Stimulated activated CD4-positive, alpha-beta T cell treated with anti-CD3 and anti-CD28 coated beads, Interleukin-4, amount 100 ng/mL, for 1 hour (primary cell): ENCODE results near the gene CLEC2D.
"Not testable (repeated sequence)": the region's sequence is repeated elsewhere in the genome, so short reads cannot be mapped to it uniquely, and the experiment has no call there.

Experiments
- DNase-seq: peaks from one replicate; pipeline ENCODE4 v3.0.0-alpha.2; 2020

The CLEC2D gene

DNA sequence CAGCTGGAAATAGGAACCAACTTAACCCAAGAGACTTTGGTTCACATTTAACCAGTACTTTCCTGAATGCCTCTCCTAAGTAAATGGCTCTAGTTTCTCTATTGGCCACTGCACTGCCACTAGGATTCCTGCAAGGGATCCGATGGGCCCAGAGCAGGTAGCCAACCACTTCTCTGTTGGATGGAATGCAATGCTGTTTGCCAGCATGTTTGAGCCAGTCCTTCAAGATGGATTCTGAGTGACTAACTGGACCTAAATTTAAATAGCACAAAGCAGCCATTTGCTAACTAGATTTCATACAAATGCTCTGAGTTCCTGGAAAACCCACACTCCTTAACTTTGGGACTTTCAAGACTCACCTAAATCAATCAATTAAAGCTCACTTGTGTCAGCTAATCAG is 9.5 kb upstream of the CLEC2D start:
- no peak for DNase-seq

DNA sequence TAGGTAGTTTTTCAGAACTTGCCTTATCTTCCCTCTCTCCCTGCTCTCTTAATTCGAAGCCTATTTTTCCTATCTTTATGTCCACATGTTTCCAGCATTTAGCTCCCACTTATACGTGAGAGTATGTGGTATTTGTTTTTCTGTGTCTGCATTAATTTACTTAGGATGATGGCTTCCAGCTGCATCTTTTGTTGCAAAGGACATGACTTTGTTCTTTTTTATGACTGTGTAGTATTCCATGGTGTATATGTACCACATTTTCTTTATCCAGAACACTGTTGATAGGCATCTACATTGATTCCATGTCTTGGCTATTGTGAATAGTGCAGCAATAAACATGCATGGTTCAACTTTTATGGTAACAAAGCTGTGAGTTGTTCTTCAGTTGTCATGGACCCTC is 7.8 kb upstream of the CLEC2D start:
- no peak for DNase-seq

DNA sequence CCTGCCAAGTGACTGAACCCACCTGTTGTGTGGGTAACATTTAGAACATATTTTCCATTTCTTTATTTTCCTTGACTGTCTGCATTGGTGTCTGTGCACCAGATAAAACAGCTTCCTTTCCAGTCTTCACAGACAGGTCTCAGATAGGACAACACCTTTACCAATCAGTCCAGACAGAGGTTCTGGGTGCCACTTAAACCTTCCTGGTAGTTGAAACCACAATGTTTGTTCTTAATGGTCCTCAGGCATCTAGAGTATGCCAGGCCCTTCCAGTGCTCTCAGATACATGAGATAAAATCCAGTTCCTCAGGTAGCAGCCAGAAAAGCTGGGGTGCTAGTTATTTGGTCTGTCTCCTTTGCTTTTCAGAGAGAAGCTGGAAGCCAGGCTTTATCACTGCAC is 7.0 kb upstream of the CLEC2D start:
- DNase-seq: no peak

DNA sequence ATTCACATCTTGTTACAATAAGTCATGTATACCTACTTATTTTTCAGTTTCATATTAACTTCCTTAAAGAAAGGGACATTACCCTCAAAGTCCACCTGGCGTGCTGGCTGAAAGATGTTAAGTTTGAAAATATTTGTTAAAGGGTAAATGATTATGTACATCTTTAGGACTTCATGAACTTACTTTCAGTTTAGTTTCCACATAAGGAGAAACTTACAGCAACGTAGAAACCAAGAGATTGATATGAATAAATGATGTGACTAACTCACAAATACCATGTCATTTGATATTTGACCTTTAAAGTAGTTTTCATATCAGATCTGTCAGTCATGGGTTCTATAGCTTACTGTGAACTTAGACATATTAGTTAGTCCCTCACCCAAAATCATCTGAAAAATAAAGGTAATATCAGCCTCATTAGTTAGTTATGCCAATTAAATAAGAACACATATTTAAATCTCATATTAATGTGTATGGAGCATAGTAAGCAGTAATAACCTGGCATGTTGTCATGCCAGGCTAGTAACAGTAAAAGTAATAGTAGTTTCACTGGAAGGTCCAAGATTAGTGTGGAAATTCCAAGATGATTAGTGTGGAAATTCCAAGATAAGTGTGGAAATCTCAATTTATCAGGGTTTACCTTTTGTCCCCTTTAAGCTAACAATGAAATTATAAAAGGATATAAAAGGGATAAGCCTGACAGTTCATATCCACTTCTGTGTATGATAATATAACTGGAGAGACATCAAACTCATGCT is 1.9 kb upstream of the CLEC2D start:
- no peak for DNase-seq

DNA sequence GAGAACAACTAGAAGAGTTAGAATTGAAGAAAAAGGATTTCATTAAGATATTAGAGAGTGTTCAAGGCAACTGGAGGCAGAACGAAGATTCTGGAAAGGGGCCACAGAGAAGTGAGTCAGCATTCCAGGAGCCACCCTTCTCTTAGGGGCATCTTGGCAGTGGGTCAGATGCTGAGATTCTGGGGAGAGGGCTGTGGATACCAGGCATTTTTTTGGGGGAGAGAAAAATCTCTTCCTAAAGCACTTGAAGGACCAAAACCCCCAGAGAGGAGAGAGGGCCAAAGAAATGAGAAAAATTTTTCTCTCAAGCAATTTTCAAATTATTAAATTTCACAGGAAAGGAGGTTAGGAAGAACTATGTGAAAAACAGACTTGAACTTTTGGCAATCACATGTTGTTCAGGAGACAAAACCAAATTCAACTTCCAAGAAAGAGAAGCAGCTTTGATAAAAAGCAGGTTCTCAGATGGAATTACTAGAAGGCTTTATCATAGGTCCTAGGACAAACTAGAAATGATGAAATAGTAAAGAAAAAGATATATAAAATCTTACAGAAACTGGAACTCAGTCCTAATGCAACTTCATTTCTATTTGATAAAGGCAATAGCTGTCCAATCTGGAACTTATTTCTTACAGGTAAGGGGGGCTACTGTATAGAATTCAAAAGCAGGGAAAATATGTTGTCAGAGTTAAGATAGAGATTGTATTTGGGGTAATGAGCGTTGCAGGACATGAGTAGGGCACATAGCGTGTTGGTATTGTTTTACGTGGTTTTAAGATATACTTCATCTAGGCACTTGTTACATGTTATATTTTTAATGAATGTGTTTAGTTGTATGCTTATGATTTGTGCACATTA is 1.1 kb upstream of the CLEC2D start:
- no peak for DNase-seq

DNA sequence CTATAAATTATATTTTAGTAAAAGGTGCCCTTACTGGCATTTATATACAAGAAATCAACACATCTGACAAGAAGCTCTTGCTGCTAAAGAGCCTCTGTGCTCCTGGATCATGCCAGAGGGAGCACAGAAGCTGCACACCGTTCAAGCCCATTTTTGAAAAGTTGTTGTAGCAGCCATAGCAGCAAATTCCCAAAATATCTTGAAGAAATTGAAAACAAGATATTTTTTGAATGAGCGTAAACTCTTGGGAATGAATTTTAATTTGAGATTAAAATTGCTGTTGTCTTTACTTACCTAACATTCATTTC is 540 bp upstream of the CLEC2D start:
- no peak for DNase-seq

DNA sequence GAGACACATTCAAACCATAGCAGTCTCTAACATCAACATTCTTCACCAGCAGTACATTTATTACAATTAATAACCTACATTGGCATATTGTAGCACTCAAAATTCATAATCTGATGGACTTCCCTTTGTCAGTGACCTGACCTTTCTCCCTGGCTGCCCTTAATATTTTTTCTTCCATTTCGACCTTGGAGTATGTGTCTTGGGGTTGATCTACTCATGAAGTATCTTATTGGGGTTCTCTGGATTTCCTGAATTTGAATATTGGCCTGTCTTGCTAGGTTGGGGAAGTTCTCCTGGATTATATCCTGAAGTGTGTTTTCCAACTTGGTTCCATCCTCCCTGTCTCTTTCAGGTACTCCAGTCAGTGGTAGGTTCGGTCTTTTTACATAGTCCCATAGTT is 2.8 kb downstream of the CLEC2D start:
- not testable (repeated sequence) for DNase-seq

DNA sequence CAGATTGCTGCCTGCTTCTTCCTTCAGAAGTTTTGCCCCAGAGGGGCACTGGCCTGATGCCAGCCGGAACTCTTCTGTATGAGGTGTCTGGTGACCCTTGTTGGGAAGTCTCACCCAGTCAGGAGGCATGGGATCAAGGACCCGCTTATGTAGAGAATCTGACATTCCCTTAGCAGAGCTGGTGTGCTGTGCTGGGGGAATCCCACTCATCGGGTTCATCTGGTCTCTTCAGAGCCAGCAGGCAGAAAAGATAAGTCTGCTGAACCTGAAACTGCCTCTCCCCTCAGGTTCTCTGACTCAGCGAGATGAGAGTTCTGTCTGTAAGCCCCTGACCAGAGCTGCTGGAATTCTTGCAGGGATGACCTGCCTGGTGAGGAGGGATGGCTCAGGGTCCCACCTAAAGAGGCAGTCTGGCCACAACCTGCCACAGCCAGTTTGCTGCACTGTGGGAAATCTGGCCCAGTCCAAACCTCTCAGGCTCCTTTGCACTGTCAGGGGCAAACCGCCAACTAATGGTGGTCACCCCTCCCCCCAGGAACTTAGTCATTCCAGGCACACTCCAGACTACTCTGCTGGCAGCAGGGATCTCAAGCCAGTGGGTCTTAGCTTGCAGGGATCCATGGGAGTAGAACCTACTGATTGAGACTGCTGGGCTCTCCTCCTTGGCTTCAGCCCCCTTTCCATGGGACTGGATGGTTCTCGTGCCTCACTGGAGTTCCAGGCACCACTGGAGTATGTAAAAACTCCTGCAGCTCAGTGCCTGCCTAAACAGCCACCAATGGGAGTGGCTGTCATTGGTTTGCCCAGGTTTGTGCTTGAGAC is 4.1 kb downstream of the CLEC2D start:
- peak; percentile 51 for DNase-seq

DNA sequence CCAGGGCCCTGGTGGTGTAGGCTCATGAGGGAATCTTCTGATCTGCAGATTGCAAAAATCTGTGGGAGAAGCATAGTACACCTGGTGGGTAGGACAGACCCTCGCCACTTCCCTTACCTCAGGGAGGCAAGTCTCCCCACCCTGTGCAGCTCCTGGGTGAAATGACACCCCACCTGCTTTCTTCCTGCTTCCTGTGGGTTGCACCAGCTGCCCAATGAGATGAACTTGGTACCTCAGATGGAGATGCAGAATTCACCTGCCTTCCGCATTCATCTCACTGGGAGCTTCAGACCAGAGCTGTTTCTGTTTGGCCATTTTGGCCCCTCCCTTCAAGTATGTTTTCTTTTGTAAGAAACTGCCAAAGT is 4.7 kb downstream of the CLEC2D start:
- no peak for DNase-seq

DNA sequence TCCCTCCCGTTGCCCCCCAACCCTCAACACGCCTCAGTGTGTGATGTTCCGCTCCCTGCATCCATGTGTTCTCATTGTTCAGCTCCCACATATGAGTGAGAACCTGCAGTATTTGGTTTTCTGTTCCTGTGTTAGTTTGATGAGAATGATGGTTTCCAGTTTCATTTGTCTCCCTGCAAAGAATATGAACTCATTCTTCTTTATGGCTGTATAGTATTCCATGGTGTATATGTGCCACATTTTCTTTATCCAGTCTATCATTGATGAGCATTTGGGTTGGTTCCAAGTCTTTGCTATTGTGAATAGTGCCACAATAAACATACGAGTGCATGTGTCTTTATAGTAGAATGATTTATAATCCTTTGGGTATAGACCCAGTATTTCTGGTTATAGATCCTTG is 13.0 kb downstream of the CLEC2D start:
- DNase-seq: not testable (repeated sequence)

DNA sequence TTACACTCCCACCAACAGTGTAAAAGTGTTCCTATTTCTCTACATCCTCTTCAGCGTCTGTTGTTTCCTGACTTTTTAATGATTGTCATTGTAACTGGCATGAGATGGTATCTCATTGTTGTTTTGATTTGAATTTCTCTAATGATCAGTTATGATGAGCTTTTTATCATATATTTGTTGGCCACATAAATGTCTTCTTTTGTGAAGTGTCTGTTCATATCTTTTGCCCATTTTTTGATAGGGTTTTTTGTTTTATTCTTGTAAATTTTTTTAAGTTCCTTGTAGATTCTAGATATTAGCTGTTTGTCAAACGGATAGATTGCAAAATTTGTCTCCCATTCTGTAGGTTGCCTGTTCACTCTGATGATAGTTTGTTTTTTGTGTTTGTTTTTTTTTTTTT is 13.4 kb downstream of the CLEC2D start:
- not testable (repeated sequence) for DNase-seq

DNA sequence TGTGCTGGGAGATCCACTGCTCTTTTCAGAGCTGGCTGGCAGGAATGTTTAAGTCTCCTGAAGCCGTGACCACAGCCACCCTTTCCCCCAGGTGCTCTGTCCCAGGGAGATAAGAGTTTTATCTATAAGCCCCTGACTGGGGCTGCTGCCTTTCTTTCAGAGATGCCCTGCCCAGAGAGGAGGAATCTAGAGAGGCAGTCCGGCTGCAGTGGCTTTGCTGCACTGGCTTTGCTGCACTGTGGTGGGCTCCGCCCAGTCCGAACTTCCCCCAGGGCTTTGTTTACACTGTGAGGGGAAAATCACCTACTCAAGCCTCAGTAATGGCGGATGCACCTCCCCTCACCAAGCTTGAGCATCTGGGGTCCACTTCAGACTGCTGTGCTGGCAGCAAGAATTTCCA is 15.9 kb downstream of the CLEC2D start:
- not testable (repeated sequence) for DNase-seq

DNA sequence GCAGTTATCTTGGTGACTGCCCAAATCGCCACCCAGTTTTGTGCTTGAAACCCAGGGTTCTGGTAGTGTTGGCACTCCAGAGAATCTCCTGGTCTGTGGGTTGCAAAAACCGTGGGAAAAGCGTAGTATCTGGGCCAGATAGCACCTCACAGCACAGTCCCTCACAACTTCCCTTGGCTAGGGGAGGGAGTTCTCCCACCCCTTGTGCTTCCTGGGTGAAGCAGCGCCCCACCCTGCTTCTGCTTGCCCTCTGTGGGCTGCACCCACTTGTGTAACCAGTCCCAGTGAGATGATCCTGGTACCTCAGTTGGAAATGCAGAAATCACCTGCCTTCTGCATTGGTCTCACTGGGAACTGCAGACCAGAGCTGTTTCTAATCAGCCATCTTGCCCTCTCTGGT is 16.4 kb downstream of the CLEC2D start:
- DNase-seq: no peak

DNA sequence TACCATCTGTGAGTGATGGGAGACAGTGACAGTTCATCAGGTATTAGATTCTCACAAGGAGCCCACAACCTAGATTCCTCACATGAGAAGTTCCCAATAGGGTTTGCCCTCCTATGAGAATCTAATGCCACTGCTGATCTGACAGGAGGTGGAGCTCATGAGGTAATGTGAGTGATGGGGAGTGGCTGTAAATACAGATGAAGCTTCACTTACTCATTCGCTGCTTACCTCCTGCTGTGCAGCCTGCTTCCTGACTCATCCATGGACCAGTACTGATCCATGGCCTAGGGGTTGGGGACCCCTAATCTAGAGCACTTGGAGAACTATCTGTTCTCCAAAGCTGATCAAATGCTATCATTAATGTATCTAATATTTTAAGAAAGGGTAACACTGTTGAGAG is 17.7 kb downstream of the CLEC2D start:
- no peak for DNase-seq

DNA sequence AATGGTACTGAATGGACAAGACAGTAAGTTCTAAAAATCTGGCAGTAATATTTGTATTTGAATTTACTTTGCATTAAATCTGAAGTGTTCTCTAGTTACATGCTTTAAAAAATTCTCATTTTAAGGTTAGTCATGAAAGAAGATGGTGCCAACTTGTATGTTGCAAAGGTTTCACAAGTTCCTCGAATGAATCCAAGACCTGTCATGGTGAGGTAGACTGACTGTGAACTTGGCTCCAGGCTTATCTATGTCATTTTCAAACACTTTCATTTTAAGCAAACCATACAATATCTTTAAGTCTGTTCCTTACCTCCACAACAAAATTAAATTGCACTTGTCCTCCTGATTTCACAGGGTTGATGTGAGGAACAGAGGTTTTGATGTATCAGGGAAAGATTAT is 23.4 kb downstream of the CLEC2D start:
- no peak for DNase-seq

DNA sequence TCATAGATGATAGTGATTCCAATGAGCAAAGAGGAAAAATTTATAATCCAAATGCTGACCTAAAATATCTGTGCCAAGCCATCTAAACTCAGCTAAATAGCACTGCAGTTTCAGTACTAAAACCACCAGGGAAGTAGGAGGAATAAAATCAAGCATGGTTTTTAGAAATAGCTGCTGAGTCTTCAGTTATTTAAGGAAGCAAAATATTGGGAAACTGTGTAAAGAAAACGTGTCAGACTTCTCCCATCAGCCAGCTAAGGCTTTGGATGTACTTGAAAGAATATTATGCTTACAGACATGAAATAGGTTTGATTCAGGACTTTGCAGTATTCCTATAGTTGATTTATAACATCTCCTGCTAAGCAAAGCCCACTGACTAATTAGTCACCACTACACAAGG is 24.7 kb downstream of the CLEC2D start:
- no peak for DNase-seq

DNA sequence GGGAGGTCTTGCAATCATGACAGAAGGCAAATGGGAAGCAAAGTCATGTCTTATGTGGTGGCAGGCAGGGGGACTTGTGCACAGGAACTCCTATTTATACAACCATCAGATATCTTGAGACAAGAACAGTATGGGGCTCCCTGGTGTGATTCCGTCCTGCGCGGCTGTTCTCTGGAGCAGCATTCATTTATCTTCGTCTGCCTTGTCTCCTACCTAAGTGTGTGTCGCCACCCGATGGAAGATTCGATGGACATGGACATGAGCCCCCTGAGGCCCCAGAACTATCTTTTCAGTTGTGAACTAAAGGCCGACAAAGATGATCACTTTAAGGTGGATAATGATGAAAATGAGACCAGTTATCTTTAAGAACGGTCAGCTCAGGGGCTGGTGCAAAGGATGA is 25.6 kb downstream of the CLEC2D start:
- DNase-seq: not testable (repeated sequence)

DNA sequence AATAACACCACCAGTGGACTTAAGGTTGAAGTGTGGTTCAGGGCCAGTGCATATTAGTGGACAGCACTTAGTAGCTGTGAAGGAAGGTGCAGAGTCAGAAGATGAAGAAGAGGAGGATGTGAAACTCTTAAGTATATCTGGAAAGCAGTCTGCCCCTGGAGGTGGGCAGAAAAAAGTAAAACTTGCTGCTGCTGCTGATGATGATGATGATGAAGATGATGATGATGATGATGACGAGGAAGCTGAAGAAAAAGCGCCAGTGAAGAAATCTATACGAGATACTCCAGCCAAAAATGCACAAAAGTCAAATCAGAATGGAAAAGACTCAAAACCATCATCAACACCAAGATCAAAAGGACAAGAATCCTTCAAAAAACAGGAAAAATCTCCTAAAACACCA is 26.1 kb downstream of the CLEC2D start:
- DNase-seq: not testable (repeated sequence)

DNA sequence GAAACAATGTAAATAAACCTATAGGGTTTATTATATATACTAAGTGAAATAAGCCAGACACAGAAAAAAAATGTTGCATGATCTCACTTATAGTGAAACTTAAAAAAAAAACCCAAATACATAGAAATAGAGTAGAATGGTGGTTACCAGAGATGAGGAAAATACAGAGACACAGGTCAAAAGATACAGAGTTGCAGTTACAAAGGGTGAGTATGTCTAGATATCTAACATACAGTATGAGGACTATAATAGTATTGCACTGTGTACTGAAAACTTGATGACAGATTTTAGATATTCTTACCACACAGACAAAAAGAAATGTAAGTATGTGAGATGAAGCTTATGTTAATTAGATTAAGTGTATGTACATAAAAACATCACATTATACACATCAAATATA is 28.1 kb downstream of the CLEC2D start:
- DNase-seq: no peak

DNA sequence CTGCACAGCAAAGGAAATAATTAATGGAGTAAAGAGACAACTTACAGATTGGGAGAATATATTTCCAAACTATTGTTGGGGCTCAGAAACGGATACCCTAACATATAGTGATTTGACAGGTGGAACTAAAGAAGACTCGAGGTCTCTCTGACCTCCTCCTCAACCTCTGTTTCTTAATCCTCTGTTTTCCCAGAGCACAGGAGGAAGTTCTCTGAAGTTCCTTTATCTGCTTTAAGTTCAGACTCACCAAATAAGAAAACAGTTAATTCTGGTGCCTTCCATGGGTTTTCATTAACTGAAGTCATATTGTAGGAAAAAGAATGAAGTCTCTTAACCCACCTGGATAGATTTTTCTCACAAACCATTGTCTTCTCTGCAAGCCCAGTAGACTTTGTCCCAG is 29.2 kb downstream of the CLEC2D start:
- no peak for DNase-seq

DNA sequence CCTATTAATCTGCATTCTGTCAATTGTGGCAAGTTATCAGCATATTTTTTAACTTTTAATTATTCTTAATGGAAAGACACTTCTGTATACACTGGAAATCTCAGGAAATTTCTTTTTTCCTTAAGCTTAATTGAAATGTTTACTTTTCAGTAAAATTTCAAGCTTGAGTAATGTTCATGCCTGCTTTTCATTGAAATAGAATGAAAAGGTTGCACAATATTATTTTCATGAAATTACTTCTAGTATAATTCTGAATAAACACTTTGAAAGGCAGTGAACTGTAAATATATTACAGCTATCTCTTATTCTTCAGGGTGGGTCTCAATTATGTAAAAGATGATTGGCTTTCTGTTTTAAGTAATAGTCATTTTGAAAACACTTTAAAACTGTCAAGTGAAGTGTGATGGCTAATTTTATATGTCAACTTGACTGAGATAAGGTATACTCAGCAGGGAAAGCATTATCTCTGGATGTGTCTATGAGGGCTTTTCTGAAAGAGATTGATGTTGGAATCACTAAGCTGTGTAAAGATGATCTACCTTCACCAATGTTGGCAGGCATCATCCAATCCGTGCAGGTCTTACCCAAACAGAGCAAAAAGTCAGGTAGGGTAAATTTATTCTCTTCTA is 29.9 kb downstream of the CLEC2D start:
- no peak for DNase-seq

DNA sequence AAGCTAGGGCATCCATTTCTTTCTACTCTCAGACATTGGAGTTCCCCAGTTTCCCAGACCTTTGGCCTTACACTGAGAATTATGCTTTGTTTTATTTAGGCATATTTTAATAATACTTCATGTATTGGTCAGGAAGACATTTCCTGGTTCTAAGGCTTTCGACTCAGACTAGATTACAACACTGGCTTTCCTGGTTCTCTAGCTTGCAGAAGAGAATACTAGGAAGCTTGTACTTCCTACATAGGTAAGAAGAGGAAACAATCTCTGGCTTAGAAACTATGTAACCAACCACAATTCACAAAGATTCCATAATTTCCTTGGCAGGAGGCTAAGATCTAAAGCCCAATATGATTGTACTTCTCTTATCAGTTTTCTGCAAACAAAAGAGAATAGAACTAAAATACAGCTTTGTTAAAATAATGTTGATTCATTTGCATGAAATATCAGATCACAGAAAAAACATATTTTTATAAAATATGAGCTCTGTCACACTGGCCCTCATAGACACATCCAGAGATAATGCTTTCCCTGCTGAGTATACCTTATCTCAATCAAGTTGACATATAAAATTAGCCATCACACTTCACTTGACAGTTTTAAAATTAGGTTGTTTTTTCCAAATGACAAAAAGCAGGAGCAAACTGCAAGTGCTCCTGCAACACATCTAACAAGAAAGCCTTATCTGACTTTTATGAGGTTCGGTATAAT is 30.5 kb downstream of the CLEC2D start:
- no peak for DNase-seq

DNA sequence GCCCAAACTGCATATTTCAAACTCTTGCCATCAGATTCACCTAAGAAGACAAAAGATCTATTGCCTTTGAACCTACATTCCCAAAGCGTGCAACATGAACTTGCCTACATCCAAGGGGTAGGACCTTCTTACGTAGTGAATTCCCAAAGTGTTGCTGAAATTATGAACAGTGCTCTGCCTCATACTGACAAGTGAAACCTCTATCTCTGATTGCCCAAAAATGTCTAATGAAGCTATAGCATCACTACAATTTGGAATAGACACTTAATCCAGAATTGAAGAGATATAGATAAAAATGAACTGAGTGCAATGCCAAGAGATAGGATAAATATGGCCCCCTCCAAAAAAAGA is 31.1 kb downstream of the CLEC2D start:
- no peak for DNase-seq
